AG20443 (cell line): Measurements from ENCODE around the gene PAQR3.

Source experiments
- DNase-seq: peaks from one replicate; pipeline ENCODE4 v3.0.0; 2012; ENCODE audit warnings: low spot score, mixed read lengths

Gene PAQR3

GRCh38 chr4:78862314-78862737, 76.9 kb downstream of the PAQR3 start:
- DNase-seq = no peak
